Muscle layer of colon (tissue), 2 donors: ENCODE measurements around the gene GALNT13.

Experiments
- H3K27ac ChIP-seq: one replicate; pipeline ENCODE4 v1.7.0; 2013; ENCODE audit warnings: low read depth, mild to moderate bottlenecking, low read length, moderate library complexity
- H3K27me3 ChIP-seq, 2 donors: one replicate each; pipeline ENCODE4 v1.7.0; 2013; ENCODE audit warnings: low read length in 2 of 2, mild to moderate bottlenecking in 2 of 2; ENCODE audit not compliant: insufficient read depth in 2 of 2, control insufficient read depth in 1 of 2
- H3K36me3 ChIP-seq: one replicate; pipeline ENCODE4 v1.7.0; 2013; ENCODE audit warnings: mild to moderate bottlenecking, low read length; ENCODE audit not compliant: insufficient read depth
- H3K4me1 ChIP-seq: one replicate; pipeline ENCODE4 v1.7.0; 2013; ENCODE audit warnings: mild to moderate bottlenecking, low read length; ENCODE audit not compliant: insufficient read depth
- H3K4me3 ChIP-seq, 2 donors: one replicate each; pipeline ENCODE4 v1.7.0; 2013; ENCODE audit warnings: low read length in 2 of 2, low read depth in 1 of 2, mild to moderate bottlenecking in 1 of 2, moderate library complexity in 1 of 2
- H3K9ac ChIP-seq: one replicate; pipeline ENCODE4 v1.7.0; 2013; ENCODE audit warnings: low read length
- H3K9me3 ChIP-seq: one replicate; pipeline ENCODE4 v1.7.0; 2013; ENCODE audit warnings: mild to moderate bottlenecking, low read length
- donor health status: abdominal sarcoma.
- donor health status: Adenocarcinoma of cecum.

Gene GALNT13

GRCh38 chr2:153953761-153954160, 82.0 kb downstream of the GALNT13 start:
- Histone ChIP-seq H3K27ac (no peak overlapping the region), H3K4me3 (no peak overlapping the region), H3K9me3 (no peaks in the 10 kb centered on the region), H3K4me1 (no peaks in the 10 kb centered on the region), H3K27me3 (no peaks in the 10 kb centered on the region), H3K9ac (no peak overlapping the region), H3K36me3 (no peaks in the 10 kb centered on the region)

GRCh38 chr2:153963256-153963655, 91.5 kb downstream of the GALNT13 start:
- Histone ChIP-seq H3K27ac (no peak overlapping the region), H3K9ac (no peak overlapping the region), H3K27me3 (no peaks in the 10 kb centered on the region), H3K4me3 (no peak overlapping the region), H3K36me3 (no peaks in the 10 kb centered on the region), H3K4me1 (no peaks in the 10 kb centered on the region), H3K9me3 (no peaks in the 10 kb centered on the region)

- no peak overlapping the region for H3K4me3 ChIP-seq
- H3K27me3 ChIP-seq: no peaks in the 10 kb centered on the region
- no peak overlapping the region for H3K27ac ChIP-seq
- H3K9me3 ChIP-seq: no peaks in the 10 kb centered on the region
- H3K4me1 ChIP-seq: no peaks in the 10 kb centered on the region
- H3K36me3 ChIP-seq: no peaks in the 10 kb centered on the region
- H3K9ac ChIP-seq: no peak overlapping the region
Measured at GRCh38 chr2:153967248-153967973, 95.7 kb downstream of the GALNT13 start.

DNA sequence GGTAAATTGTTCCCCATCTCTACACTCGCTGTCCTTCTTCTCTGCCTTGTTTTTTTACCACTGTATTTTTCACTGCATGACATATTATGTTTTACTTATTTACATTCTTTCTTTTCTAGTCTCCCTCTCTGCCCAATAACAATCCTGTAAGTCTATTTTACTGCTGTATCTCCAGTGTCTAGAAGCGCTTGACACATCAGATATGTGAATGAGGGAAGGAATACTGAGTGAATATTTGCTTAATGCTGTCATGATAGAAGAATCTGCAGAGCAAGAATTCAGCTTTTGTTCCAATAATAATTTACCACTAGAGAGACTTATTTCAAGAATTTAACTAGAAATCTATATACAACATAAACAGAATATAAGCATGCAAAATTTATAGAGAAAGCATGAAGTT, 99.5 kb downstream of the GALNT13 start:
- H3K36me3 ChIP-seq: no peaks in the 10 kb centered on the region
- no peaks in the 10 kb centered on the region for H3K27me3 ChIP-seq
- no peak overlapping the region for H3K4me3 ChIP-seq
- no peak overlapping the region for H3K9ac ChIP-seq
- no peaks in the 10 kb centered on the region for H3K4me1 ChIP-seq
- H3K9me3 ChIP-seq: no peaks in the 10 kb centered on the region
- H3K27ac ChIP-seq: no peak overlapping the region

- H3K36me3 ChIP-seq: no peaks in the 10 kb centered on the region
- no peak overlapping the region for H3K9ac ChIP-seq
- no peaks in the 10 kb centered on the region for H3K4me1 ChIP-seq
- no peaks in the 10 kb centered on the region for H3K9me3 ChIP-seq
- no peaks in the 10 kb centered on the region for H3K27me3 ChIP-seq
- no peak overlapping the region for H3K4me3 ChIP-seq
- H3K27ac ChIP-seq: no peak overlapping the region
Measured at GRCh38 chr2:153971855-153972254, 100.1 kb downstream of the GALNT13 start.

- no peaks in the 10 kb centered on the region for H3K9me3 ChIP-seq
- no peak overlapping the region for H3K27ac ChIP-seq
- H3K4me1 ChIP-seq: no peaks in the 10 kb centered on the region
- H3K36me3 ChIP-seq: no peaks in the 10 kb centered on the region
- no peak overlapping the region for H3K4me3 ChIP-seq
- no peak overlapping the region for H3K9ac ChIP-seq
- H3K27me3 ChIP-seq: no peaks in the 10 kb centered on the region
Measured at GRCh38 chr2:153972412-153972811, 100.7 kb downstream of the GALNT13 start.

GRCh38 chr2:153986488-153987229, 114.9 kb downstream of the GALNT13 start:
- H3K27me3 ChIP-seq: no peaks in the 10 kb centered on the region

DNA sequence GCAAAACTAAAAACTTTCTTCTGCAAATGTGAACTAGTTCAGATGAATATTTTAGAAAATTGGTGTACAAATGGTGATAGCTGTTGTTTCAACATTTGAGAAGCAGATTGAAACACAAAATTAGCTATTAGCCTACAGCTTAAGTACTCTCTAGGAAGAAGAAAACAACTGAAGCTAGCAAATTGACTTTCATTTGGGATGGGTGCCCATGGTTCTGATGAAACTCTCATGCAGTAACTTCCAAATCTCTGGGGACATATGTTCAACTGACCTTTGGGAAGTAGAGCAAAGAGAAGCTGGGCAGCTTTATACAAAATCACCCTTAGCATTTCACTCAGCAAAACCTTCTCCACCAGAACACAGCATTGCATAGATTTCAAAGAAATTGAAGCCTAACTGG, 119.0 kb downstream of the GALNT13 start:
- H3K27ac ChIP-seq: no peak overlapping the region
- no peak overlapping the region for H3K4me3 ChIP-seq

More at GRCh38 chr2:153986488-153987229, 114.9 kb downstream of the GALNT13 start:
- no peak overlapping the region for H3K9ac ChIP-seq
- no peaks in the 10 kb centered on the region for H3K9me3 ChIP-seq
- no peaks in the 10 kb centered on the region for H3K36me3 ChIP-seq
- no peak overlapping the region for H3K4me3 ChIP-seq
- H3K4me1 ChIP-seq: no peaks in the 10 kb centered on the region
- H3K27ac ChIP-seq: no peak overlapping the region

GRCh38 chr2:154013514-154013913, 141.8 kb downstream of the GALNT13 start:
- Histone ChIP-seq H3K9me3 (no peaks in the 10 kb centered on the region), H3K4me1 (no peaks in the 10 kb centered on the region), H3K27ac (no peak overlapping the region), H3K4me3 (no peak overlapping the region), H3K36me3 (no peaks in the 10 kb centered on the region), H3K9ac (no peak overlapping the region), H3K27me3 (no peaks in the 10 kb centered on the region)

More for the DNA sequence above, 119.0 kb downstream of the GALNT13 start:
- Histone ChIP-seq H3K4me1 (no peaks in the 10 kb centered on the region), H3K9ac (no peak overlapping the region), H3K36me3 (no peaks in the 10 kb centered on the region), H3K27me3 (no peaks in the 10 kb centered on the region), H3K9me3 (no peaks in the 10 kb centered on the region)

DNA sequence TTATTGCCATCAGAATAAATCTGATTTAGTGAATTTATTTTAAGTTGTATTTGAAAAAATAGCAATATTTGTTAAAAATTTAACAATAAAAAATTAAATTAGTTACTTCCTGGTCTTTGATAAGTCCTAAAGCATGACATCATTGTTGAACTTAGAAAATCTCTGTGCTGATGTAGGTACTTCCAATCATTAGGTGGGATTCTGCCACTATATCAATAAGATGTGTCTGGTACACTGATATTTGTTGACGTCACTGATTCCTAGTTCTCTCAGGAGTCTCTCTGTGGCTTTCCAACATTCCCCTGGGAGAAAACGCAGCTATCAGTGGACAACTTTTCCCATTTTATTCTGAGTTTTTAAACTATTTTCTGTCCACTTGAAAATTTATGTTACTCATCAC, 143.5 kb downstream of the GALNT13 start:
- H3K9me3 ChIP-seq: no peaks in the 10 kb centered on the region
- no peak overlapping the region for H3K27ac ChIP-seq
- no peak overlapping the region for H3K4me3 ChIP-seq
- no peak overlapping the region for H3K9ac ChIP-seq
- no peaks in the 10 kb centered on the region for H3K36me3 ChIP-seq
- H3K4me1 ChIP-seq: no peaks in the 10 kb centered on the region
- H3K27me3 ChIP-seq: no peaks in the 10 kb centered on the region

GRCh38 chr2:154029504-154029903, 157.8 kb downstream of the GALNT13 start:
- H3K27me3 ChIP-seq: no peaks in the 10 kb centered on the region
- H3K36me3 ChIP-seq: no peaks in the 10 kb centered on the region
- H3K4me3 ChIP-seq: no peak overlapping the region
- no peaks in the 10 kb centered on the region for H3K4me1 ChIP-seq
- H3K9ac ChIP-seq: no peak overlapping the region
- no peaks in the 10 kb centered on the region for H3K9me3 ChIP-seq
- H3K27ac ChIP-seq: no peak overlapping the region

GRCh38 chr2:154032220-154032619, 160.5 kb downstream of the GALNT13 start:
- Histone ChIP-seq H3K36me3 (no peaks in the 10 kb centered on the region), H3K4me1 (no peaks in the 10 kb centered on the region), H3K4me3 (no peak overlapping the region), H3K27ac (no peak overlapping the region), H3K9me3 (no peaks in the 10 kb centered on the region), H3K27me3 (no peaks in the 10 kb centered on the region), H3K9ac (no peak overlapping the region)
